Right cardiac atrium (tissue), 5 donors: Measurements from ENCODE around the gene DEFB131B. TPM values are rescaled to one million over a fixed set of nuclear protein-coding genes. Genes with fewer than 3 reads are reported as not detected.
"Not testable (repeated sequence)": the region's sequence is repeated elsewhere in the genome, so short reads cannot be mapped to it uniquely, and the experiment has no call there.

ENCODE experiments used
- ATAC-seq, 2 donors: fragments of 200-7000 bp; cut with Tn5 transposase; one replicate each; pipeline versions ENCODE4 v1.8.0 to v1.9.1; 2020; ENCODE audit warnings: moderate library complexity in 2 of 2, mild to moderate bottlenecking in 1 of 2
- DNase-seq, 3 donors: peaks; one replicate each; pipeline ENCODE4 v3.0.0-alpha.2; 2020
- H3K27ac ChIP-seq: one replicate; pipeline ENCODE4 v1.5.1; 2013; ENCODE audit warnings: mild to moderate bottlenecking, low read length, control low read depth, moderate library complexity
- H3K27me3 ChIP-seq: one replicate; pipeline ENCODE4 v1.6.1; 2013; ENCODE audit not compliant: control insufficient read depth, insufficient read depth
- H3K4me1 ChIP-seq: one replicate; pipeline ENCODE4 v1.6.1; 2013; ENCODE audit warnings: low read length; ENCODE audit not compliant: control insufficient read depth, insufficient read depth
- H3K4me3 ChIP-seq: one replicate; pipeline ENCODE4 v1.5.1; 2013; ENCODE audit warnings: low read length, control low read depth
- H3K9me3 ChIP-seq: one replicate; pipeline ENCODE4 v1.6.1; 2013; ENCODE audit warnings: low read length; ENCODE audit not compliant: control insufficient read depth
- WGBS: extraction: QIAGEN DNeasy Blood & Tissue Kit; methylation state at CpG from one replicate; pipeline ENCODE4 v1.1.7; 2013; 5-methylcytosine and 5-hydroxymethylcytosine counted together
- intact Hi-C, 4 donors: fragments of 100-400 bp; cut with DNase I; formaldehyde crosslinking; loops; one replicate each; pipeline versions ENCODE4 v1.11.0 to v1.14.0; 2022 to 2023
- polyA plus RNA-seq: library from polyadenylated mRNA; stranded (reverse); fragments of 200-250 nt; gene quantifications from one replicate; pipeline ENCODE4 v1.2.3, GENCODE V29; 2013
- total RNA-seq, 4 donors: library from RNA; stranded (reverse); fragmentation: NEBNext Ultra II Directional; extraction: Animal tissue kit (Norgen Biotek cat#: 25700); gene quantifications; one replicate each; pipeline ENCODE4 v1.2.1, GENCODE V29; 2021
- donor health status: healthy with polysubstance abuse.
- donor health status: DM: no; HTN: yes; CAD: no.
- donor health status: DM: no; HTN: no; CAD: no.
- donor health status: DM: no; HTN: yes; CAD: no; lungs with severe emphysema.
- donor health status: DM: yes; HTN: yes; CAD: no.

Gene DEFB131B
- total and polyA plus RNA-seq, 5 donors = not detected

- intact Hi-C loops, ATAC-seq, H3K4me1 ChIP-seq, DNase-seq, H3K27me3 ChIP-seq, H3K9me3 ChIP-seq, H3K27ac ChIP-seq, H3K4me3 ChIP-seq: not testable (repeated sequence)
- WGBS = 85% methylated on average over 1 of the region's 1 CpG
Observed at GRCh38 chr11:71867209-71867608, 11.0 kb upstream of the DEFB131B start.

DNA sequence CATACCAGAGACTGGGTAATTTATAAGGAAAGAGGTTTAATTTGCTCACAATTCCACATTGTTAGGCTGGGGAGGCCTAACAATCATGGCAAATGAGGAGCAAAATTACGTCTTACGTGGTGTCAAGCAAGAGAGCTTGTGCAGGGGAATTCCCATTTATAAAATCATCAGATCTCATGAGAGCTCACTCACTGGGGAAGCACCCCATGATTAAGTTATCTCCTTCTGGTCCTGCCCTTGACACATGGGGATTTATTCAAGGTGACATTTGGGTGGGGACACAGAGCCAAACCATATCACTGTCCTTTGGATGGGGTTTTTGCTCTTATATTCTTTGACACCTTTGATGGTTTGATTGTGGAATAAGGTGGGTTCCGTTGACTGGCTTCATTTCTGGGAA is 8.3 kb upstream of the DEFB131B start:
- H3K4me1 ChIP-seq, H3K27ac ChIP-seq, DNase-seq, intact Hi-C loops, H3K27me3 ChIP-seq, H3K9me3 ChIP-seq, H3K4me3 ChIP-seq, ATAC-seq: not testable (repeated sequence)
- 93% methylated on average over 3 of the region's 3 CpGs for WGBS

DNA sequence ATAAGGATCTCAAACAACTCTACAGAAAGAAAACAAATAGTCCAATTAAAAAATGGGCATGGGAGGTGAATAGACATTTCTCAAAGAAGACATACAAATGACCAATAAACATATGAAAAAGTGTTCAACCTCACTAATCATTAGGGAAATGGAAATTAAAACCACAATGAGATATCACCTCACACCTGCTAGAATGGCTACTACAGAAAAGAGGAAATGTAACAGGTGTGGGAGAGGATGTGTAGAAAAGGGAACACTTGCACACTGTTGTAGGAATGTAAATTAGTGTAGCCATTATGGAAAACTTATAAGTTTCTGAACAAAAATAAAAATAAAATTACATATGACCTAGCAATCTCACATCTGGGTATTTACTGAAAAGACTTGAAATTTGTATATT is 7.6 kb upstream of the DEFB131B start:
- H3K4me3 ChIP-seq, H3K4me1 ChIP-seq, DNase-seq, H3K27me3 ChIP-seq, H3K27ac ChIP-seq, H3K9me3 ChIP-seq, intact Hi-C loops, ATAC-seq: not testable (repeated sequence)

DNA sequence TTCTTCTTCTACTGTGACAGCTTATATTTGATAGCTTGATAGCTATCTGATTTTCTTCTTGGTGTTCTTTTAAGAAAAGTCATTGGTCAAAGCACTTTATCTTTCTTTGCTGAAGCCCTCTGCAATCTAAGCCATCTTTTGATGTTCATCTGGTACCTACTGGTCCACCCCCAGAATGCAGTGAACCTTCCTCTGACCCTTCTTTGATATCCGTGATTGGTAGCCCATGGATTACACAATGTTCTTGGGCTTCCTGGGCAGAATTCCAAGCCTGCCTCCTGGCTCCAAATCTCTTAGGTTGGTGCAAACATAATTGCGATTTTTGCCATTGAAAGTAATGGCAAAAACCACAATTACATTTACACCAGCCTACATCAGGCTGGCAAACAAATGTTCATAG is 2.0 kb upstream of the DEFB131B start:
- H3K27me3 ChIP-seq, H3K9me3 ChIP-seq, intact Hi-C loops, H3K27ac ChIP-seq, H3K4me3 ChIP-seq, DNase-seq, H3K4me1 ChIP-seq, ATAC-seq: not testable (repeated sequence)
- 63% methylated on average over 2 of the region's 2 CpGs for WGBS

DNA sequence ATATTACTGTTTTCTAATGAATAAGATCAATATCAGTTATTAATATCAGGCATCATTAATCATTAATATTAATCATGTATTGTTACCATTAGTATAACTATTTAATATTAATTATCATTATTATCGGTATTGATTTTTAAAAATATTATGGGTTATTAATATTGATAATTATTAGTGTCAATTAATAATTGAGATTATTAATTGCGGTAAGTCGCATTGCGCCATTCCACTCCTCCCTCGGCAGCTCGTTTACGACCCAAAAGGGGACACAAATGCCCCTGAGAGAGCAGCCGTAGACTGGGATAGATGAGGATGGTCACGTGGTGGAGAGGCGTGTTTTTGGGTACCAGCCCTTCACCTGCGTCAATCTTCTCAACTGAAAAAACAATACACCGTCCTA is 7.6 kb downstream of the DEFB131B start:
- H3K27ac ChIP-seq, ATAC-seq, DNase-seq, intact Hi-C loops, H3K9me3 ChIP-seq, H3K27me3 ChIP-seq, H3K4me3 ChIP-seq, H3K4me1 ChIP-seq: not testable (repeated sequence)
- WGBS = 98% methylated on average over 12 of the region's 12 CpGs

DNA sequence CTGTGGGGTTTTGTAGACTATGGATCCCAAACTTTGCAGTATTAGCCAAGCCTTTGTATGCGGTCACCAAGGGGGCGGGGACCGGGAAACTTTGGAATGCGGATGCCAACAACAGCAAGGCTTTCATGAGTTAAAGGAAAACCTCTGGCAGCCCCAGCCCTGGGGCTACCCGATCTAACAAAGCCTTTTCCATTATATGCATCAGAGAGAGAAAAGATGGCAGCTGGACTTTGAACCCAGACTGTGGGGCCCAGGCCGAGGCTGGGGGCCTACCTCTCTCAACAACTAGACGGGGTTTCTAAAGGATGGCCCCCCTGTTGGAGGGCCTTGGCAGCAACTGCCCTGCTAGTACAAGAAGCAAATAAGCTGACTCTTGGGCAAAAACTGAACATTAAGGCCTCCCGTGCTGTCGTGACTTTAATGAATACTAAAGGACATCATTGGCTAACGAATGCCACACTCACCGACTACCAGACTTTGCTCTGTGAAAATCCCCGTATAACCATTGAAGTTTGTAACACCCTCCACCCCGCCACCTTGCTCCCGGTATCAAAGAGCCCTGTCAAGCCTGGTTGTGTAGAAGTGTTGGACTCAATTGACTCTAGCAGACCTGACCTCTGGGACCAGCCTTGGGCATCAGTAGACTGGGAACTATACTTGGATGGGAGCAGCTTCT is 10.2 kb downstream of the DEFB131B start:
- H3K4me1 ChIP-seq, intact Hi-C loops, H3K27ac ChIP-seq, ATAC-seq, H3K9me3 ChIP-seq, DNase-seq, H3K27me3 ChIP-seq, H3K4me3 ChIP-seq: not testable (repeated sequence)
- WGBS = 91% methylated on average over 14 of the region's 14 CpGs

DNA sequence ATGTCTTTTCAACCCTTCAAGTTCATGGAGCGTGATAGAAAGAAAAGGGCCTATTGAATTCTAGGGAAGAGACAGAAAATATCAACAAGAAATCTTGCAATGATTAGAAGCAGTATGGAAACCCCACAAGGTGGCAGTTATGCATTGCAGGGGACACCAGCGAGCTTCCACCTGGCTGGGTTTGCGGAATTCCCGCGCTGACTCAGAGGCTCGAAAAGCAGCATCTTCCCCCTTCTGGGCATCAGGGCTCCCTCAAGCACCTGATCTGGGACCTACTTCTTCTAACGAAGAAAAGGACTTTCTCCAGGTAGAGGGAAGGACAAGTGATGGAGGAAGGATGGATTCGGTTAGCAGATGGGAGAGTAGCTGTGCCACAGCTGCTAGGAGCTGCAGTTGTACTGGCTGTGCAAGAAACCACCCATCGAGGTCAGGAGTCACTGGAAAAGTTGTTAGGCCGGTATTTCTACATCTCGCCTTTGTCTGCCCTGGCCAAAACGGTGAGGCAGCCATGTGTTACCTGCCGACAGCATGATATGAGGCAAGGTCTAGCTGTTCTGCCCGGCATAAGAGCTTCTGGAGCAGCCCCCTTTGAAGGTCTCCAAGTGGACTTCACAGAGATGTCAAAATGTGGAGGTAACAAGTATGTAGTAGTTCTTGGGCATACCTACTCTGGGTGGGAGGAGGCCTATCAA is 11.1 kb downstream of the DEFB131B start:
- H3K4me3 ChIP-seq, H3K9me3 ChIP-seq, H3K27me3 ChIP-seq, H3K27ac ChIP-seq, intact Hi-C loops, ATAC-seq, DNase-seq, H3K4me1 ChIP-seq: not testable (repeated sequence)
- 94% methylated on average over 14 of the region's 14 CpGs for WGBS

- ATAC-seq = no peak
- intact Hi-C loops = no loop called here
- H3K4me1 ChIP-seq = no peaks in the 10 kb centered on the region
- 94% methylated on average over 12 of the region's 12 CpGs for WGBS
- no peak for DNase-seq
- no peaks in the 10 kb centered on the region for H3K9me3 ChIP-seq
- H3K27ac ChIP-seq = no peak overlapping the region
- H3K27me3 ChIP-seq = no peaks in the 10 kb centered on the region
- H3K4me3 ChIP-seq = no peak overlapping the region
Observed at GRCh38 chr11:71895961-71896360, 17.7 kb downstream of the DEFB131B start.

DNA sequence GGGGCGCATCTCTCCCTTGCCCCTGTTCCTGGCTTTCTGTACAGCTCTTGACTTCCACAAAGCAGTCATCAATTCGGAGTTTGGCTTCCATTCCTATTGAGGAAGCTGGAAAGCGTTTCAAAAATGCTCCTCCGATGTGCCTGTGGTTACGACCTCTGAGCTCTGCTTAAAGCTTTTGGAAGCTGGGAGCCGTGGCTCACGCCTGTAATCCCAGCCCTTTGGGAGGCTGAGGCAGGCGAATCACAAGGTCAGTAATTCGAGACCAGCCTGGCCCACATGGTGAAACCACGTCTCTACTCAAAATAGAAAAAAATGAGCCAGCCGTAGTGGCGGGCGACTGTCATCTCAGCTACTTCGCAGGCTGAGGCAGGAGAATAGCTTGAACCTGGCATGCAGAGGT is 22.9 kb downstream of the DEFB131B start:
- ATAC-seq, H3K27me3 ChIP-seq, H3K4me1 ChIP-seq, H3K9me3 ChIP-seq, H3K4me3 ChIP-seq, H3K27ac ChIP-seq, intact Hi-C loops, DNase-seq: not testable (repeated sequence)
- 81% methylated on average over 14 of the region's 14 CpGs for WGBS

GRCh38 chr11:71908218-71908617 is 30.0 kb downstream of the DEFB131B start:
- no peak for DNase-seq
- no peaks in the 10 kb centered on the region for H3K4me1 ChIP-seq
- 83% methylated on average over 9 of the region's 9 CpGs for WGBS
- H3K9me3 ChIP-seq = no peaks in the 10 kb centered on the region
- intact Hi-C loops = no loop called here
- ATAC-seq = no peak
- no peak overlapping the region for H3K27ac ChIP-seq
- no peaks in the 10 kb centered on the region for H3K27me3 ChIP-seq
- no peak overlapping the region for H3K4me3 ChIP-seq

GRCh38 chr11:71910775-71911174 is 32.5 kb downstream of the DEFB131B start:
- H3K27ac ChIP-seq, ATAC-seq, H3K4me3 ChIP-seq, H3K4me1 ChIP-seq, H3K9me3 ChIP-seq, H3K27me3 ChIP-seq, intact Hi-C loops, DNase-seq: not testable (repeated sequence)
- WGBS = 90% methylated on average over 5 of the region's 5 CpGs
